Panc1 (cell line): ENCODE data around the gene ADK. TPM values are rescaled to one million over a fixed set of nuclear protein-coding genes. Genes with fewer than 3 reads are reported as not detected.

Source experiments
- ATAC-seq: fragments of 200-7000 bp; cut with Tn5 transposase; 2 replicates; pipeline ENCODE4 v1.9.1; 2020; ENCODE audit warnings: mild to moderate bottlenecking, moderate library complexity
- BruUV-seq: library from RNA; stranded (reverse); fragments of 400-500 nt; replicated peaks from 2 replicates; lab custom pipeline; 2021; lab: Mats Ljungman, UMichigan
- CTCF ChIA-PET: fragments of 300-600 bp; sonication (Branson Sonifier 250); formaldehyde crosslinking; loops from one replicate; lab custom pipeline; 2022; ENCODE audit warnings: antibody characterized with exemption; lab: Charles Lee
- POLR2A ChIA-PET: fragments of 300-600 bp; sonication (Branson Sonifier 250); formaldehyde crosslinking; loops from one replicate; lab custom pipeline; 2022; ENCODE audit warnings: antibody characterized with exemption; lab: Charles Lee
- DNase-seq: peaks from one replicate; pipeline ENCODE4 v3.0.0-alpha.2; 2010; ENCODE audit warnings: low read depth, low spot score
- H3K27ac ChIP-seq: 2 replicates; pipeline ENCODE4 v1.5.1; 2011; ENCODE audit warnings: mild to moderate bottlenecking, low read length, inconsistent platforms
- H3K27me3 ChIP-seq: fragments of 200-500 bp; sonication (Bioruptor generic); 2 replicates; pipeline ENCODE4 v1.6.0; 2014; ENCODE audit warnings: low read length, inconsistent platforms; ENCODE audit not compliant: control insufficient read depth, insufficient read depth
- H3K36me3 ChIP-seq: fragments of 200-500 bp; sonication (Bioruptor generic); 2 replicates; pipeline ENCODE4 v1.5.1; 2014; ENCODE audit warnings: inconsistent platforms, mild to moderate bottlenecking, low read length, moderate library complexity; ENCODE audit not compliant: control insufficient read depth, insufficient read depth
- H3K4me1 ChIP-seq: 2 replicates; pipeline ENCODE4 v1.5.1; 2011; ENCODE audit warnings: inconsistent platforms, mild to moderate bottlenecking, low read length, moderate library complexity; ENCODE audit not compliant: control insufficient read depth, insufficient read depth
- H3K4me3 ChIP-seq, 2 experiments: 2 replicates each; pipeline ENCODE4 v1.5.1; 2011 to 2012; ENCODE audit warnings: low read depth in 2 of 2, low read length in 2 of 2, mild to moderate bottlenecking in 2 of 2, inconsistent platforms in 1 of 2, moderate library complexity in 1 of 2
- H3K9me3 ChIP-seq: fragments of 200-500 bp; sonication (Bioruptor generic); 2 replicates; pipeline ENCODE4 v1.5.1; 2014; ENCODE audit warnings: low read depth, mild to moderate bottlenecking, inconsistent platforms, low read length, moderate library complexity; ENCODE audit not compliant: control insufficient read depth, insufficient read depth
- CTCF ChIP-seq: fragments of 450-650 bp; IDR thresholded peaks from 2 replicates; pipeline ENCODE4 v1.5.1; 2017; ENCODE audit warnings: mild to moderate bottlenecking
- POLR2AphosphoS5 ChIP-seq: IDR thresholded peaks from 2 replicates; pipeline ENCODE4 v1.6.1; 2012; ENCODE audit warnings: mild to moderate bottlenecking, low read depth, low read length, moderate library complexity
- REST ChIP-seq, 2 experiments: IDR thresholded peaks; 2 replicates each; pipeline ENCODE4 v1.6.1; 2011 to 2012; ENCODE audit warnings: low read depth in 2 of 2, control low read depth in 1 of 2, low read length in 1 of 2, mild to moderate bottlenecking in 1 of 2, moderate library complexity in 1 of 2; ENCODE audit not compliant: insufficient read depth in 1 of 2
- SIN3A ChIP-seq: IDR thresholded peaks from 2 replicates; pipeline ENCODE4 v1.6.1; 2012; ENCODE audit warnings: low read depth, mild to moderate bottlenecking, low read length, moderate library complexity, borderline replicate concordance; ENCODE audit not compliant: insufficient read depth
- TCF7L2 ChIP-seq: IDR thresholded peaks from 2 replicates; pipeline ENCODE4 v1.6.1; 2011; ENCODE audit warnings: mild to moderate bottlenecking, low read depth, low read length, inconsistent platforms
- in situ Hi-C: cut with HindIII; loops from 2 replicates; pipeline ENCODE4 v1.10.0; 2016; ENCODE audit warnings: low sequenced_read_pairs, low pct_unique_long_range_greater_than_20kb
- intact Hi-C: fragments of 100-400 bp; cut with micrococcal nuclease; formaldehyde crosslinking; loops from one replicate; pipeline ENCODE4 v1.10.0; 2022; ENCODE audit not compliant: unreplicated experiment
- total RNA-seq: library from RNA; stranded (reverse); gene quantifications from one replicate; pipeline ENCODE4 v1.2.1, GENCODE V29; 2021; ENCODE audit not compliant: unreplicated experiment

ADK gene
- total RNA-seq, 1 experiment from 2014 or later = 64.5 TPM

- intact Hi-C loops = no loop called here
- in situ Hi-C loops = no loop called here
- POLR2A ChIA-PET = no interaction called here
Measured at GRCh38 chr10:74628136-74628535, 477.1 kb downstream of the ADK start.

GRCh38 chr10:74634995-74635536 lies 484.0 kb downstream of the ADK start:
- BruUV-seq = no TSS peak
- Histone ChIP-seq H3K9me3 (peaks cover 3% of the 10 kb centered on the region; the same call in 1 of the 2 replicates), H3K27me3 (no peaks in the 10 kb centered on the region), H3K36me3 (no peaks in the 10 kb centered on the region), H3K4me3 (no peak overlapping the region), H3K27ac (no peak overlapping the region), H3K4me1 (no peaks in the 10 kb centered on the region)
- DNase-seq (no peak), ATAC-seq (no peak)
- intact Hi-C loops = no loop called here
- TF ChIP-seq REST (IDR thresholded peaks at IDR 0.05; ENCODE audit: insufficient read depth in 1 of 2, low read depth in 2 of 2, low read length in 1 of 2) (no peak), SIN3A (no peak), CTCF (no peak), POLR2AphosphoS5 (no peak), TCF7L2 (no peak)
- in situ Hi-C loops = no loop called here
- ChIA-PET CTCF (no interaction called here), POLR2A (interaction anchor here (0.7 kb wide), 1 partner anchor 424 kb away, joined by 3 read pairs; no protein-coding TSS in a partner anchor)

More at GRCh38 chr10:74628136-74628535, 477.1 kb downstream of the ADK start:
- Histone ChIP-seq H3K36me3 (no peaks in the 10 kb centered on the region), H3K4me3 (no peak overlapping the region), H3K27ac (no peak overlapping the region), H3K27me3 (no peaks in the 10 kb centered on the region), H3K4me1 (no peaks in the 10 kb centered on the region), H3K9me3 (no peaks in the 10 kb centered on the region)
- CTCF ChIA-PET = no interaction called here
- TF ChIP-seq POLR2AphosphoS5 (no peak), CTCF (no peak), REST (IDR thresholded peaks at IDR 0.05; ENCODE audit: insufficient read depth in 1 of 2, low read depth in 2 of 2, low read length in 1 of 2) (no peak), SIN3A (no peak), TCF7L2 (no peak)
- no peak for ATAC-seq
- DNase-seq = no peak
- no TSS peak for BruUV-seq
